HEK293 (cell line): ENCODE results near the gene CSHL1.
"Not testable (repeated sequence)": the region's sequence is repeated elsewhere in the genome, so short reads cannot be mapped to it uniquely, and the experiment has no call there.

Experiments used
- CTCF ChIA-PET: fragments of 350-600 bp; formaldehyde crosslinking; extraction: SDS; loops from one replicate; lab custom pipeline; 2021; ENCODE audit warnings: antibody characterized with exemption; lab: Yijun Ruan, JAX
- POLR2A ChIA-PET: fragments of 300-600 bp; formaldehyde crosslinking; extraction: SDS; loops from one replicate; lab custom pipeline; 2020; ENCODE audit warnings: antibody characterized with exemption, inconsistent platforms; lab: Yijun Ruan, JAX
- H3K27ac ChIP-seq: fragments of 200-500 bp; sonication (Bioruptor generic); 2 replicates; pipeline ENCODE4 v1.5.1; 2014; ENCODE audit warnings: low read depth, low read length, control low read depth, inconsistent platforms; ENCODE audit errors: extremely low read depth
- H3K36me3 ChIP-seq, 2 experiments: fragments of 200-500 bp in 1 of 2; sonication (Bioruptor generic) in 1 of 2; 1 replicate in 1 of 2; 2 replicates in 1 of 2; pipeline ENCODE4 v1.5.1; 2014 to 2017; ENCODE audit warnings: inconsistent platforms in 2 of 2, low read length in 2 of 2; ENCODE audit not compliant: control insufficient read depth in 2 of 2, insufficient read depth in 1 of 2
- H3K4me1 ChIP-seq: fragments of 200-500 bp; sonication (Bioruptor generic); 2 replicates; pipeline ENCODE4 v1.5.1; 2014; ENCODE audit warnings: mild to moderate bottlenecking, low read length, inconsistent platforms; ENCODE audit not compliant: control insufficient read depth, insufficient read depth
- H3K4me3 ChIP-seq: 2 replicates; pipeline ENCODE4 v1.5.1; 2011; ENCODE audit warnings: low read depth, mild to moderate bottlenecking, control low read depth, low read length, moderate library complexity
- H3K9me3 ChIP-seq: fragments of 200-500 bp; sonication (Bioruptor generic); 2 replicates; pipeline ENCODE4 v1.5.1; 2014; ENCODE audit warnings: low read depth, low read length, inconsistent platforms; ENCODE audit not compliant: control insufficient read depth, insufficient read depth
- EGR2 ChIP-seq: fragments of 450-650 bp; formaldehyde crosslinking; IDR thresholded peaks from 2 replicates; pipeline ENCODE4 v1.5.1; 2016; ENCODE audit warnings: low read depth, missing biosample characterization, missing genetic modification characterization
- ZFHX2 ChIP-seq: fragments of 450-650 bp; formaldehyde crosslinking; conservative IDR thresholded peaks from 2 replicates; pipeline ENCODE4 v1.5.1; 2016; ENCODE audit warnings: missing biosample characterization, missing genetic modification characterization
- ZNF2 ChIP-seq: fragments of 450-650 bp; formaldehyde crosslinking; IDR thresholded peaks from 2 replicates; pipeline ENCODE4 v1.5.1; 2016; ENCODE audit warnings: missing biosample characterization, missing genetic modification characterization
- ZNF654 ChIP-seq: fragments of 450-650 bp; formaldehyde crosslinking; IDR thresholded peaks from 2 replicates; pipeline ENCODE4 v1.5.1; 2016; ENCODE audit warnings: low read depth, missing biosample characterization, missing genetic modification characterization
- TF ChIP-seq, protein P1 (sequence below): fragments of 450-650 bp; formaldehyde crosslinking; IDR thresholded peaks from 2 replicates; pipeline ENCODE4 v1.5.1; 2016; ENCODE audit warnings: missing biosample characterization, missing genetic modification characterization
- TF ChIP-seq, protein P2 (sequence below): fragments of 450-650 bp; formaldehyde crosslinking; IDR thresholded peaks from 2 replicates; pipeline ENCODE4 v1.5.1; 2016; ENCODE audit warnings: missing biosample characterization, missing genetic modification characterization, borderline replicate concordance

CSHL1 gene

GRCh38 chr17:63889026-63889848 is 21.8 kb downstream of the CSHL1 start:
- ChIA-PET CTCF (interaction anchor here (0.7 to 2.6 kb wide), 12 partner anchors 9 to 394 kb away, joined by 3 to 16 read pairs (median 4); partner anchors contain the start of gene CSHL1), POLR2A (interaction anchor here (0.8 kb wide), 1 partner anchor 257 kb away, joined by 4 read pairs; no protein-coding TSS in a partner anchor)
- not testable (repeated sequence) for H3K27ac ChIP-seq, H3K4me1 ChIP-seq, H3K36me3 ChIP-seq, H3K9me3 ChIP-seq, H3K4me3 ChIP-seq
- 0 out of 2 replicates have a peak, but pooled peaks have one; percentile 34 for TF ChIP-seq ZNF2 (tag by site-specific recombination)
- peak; percentile 39 for TF ChIP-seq ZNF654 (tag by site-specific recombination)
- TF ChIP-seq, protein P1, sequence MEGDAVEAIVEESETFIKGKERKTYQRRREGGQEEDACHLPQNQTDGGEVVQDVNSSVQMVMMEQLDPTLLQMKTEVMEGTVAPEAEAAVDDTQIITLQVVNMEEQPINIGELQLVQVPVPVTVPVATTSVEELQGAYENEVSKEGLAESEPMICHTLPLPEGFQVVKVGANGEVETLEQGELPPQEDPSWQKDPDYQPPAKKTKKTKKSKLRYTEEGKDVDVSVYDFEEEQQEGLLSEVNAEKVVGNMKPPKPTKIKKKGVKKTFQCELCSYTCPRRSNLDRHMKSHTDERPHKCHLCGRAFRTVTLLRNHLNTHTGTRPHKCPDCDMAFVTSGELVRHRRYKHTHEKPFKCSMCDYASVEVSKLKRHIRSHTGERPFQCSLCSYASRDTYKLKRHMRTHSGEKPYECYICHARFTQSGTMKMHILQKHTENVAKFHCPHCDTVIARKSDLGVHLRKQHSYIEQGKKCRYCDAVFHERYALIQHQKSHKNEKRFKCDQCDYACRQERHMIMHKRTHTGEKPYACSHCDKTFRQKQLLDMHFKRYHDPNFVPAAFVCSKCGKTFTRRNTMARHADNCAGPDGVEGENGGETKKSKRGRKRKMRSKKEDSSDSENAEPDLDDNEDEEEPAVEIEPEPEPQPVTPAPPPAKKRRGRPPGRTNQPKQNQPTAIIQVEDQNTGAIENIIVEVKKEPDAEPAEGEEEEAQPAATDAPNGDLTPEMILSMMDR (tag by site-specific recombination) = peak; percentile 48; the same call in 1 of the 2 replicates

GRCh38 chr17:63885119-63885518 is 25.9 kb downstream of the CSHL1 start:
- CTCF ChIA-PET, H3K4me1 ChIP-seq, H3K27ac ChIP-seq, H3K4me3 ChIP-seq, POLR2A ChIA-PET, H3K36me3 ChIP-seq, H3K9me3 ChIP-seq: not testable (repeated sequence)

DNA sequence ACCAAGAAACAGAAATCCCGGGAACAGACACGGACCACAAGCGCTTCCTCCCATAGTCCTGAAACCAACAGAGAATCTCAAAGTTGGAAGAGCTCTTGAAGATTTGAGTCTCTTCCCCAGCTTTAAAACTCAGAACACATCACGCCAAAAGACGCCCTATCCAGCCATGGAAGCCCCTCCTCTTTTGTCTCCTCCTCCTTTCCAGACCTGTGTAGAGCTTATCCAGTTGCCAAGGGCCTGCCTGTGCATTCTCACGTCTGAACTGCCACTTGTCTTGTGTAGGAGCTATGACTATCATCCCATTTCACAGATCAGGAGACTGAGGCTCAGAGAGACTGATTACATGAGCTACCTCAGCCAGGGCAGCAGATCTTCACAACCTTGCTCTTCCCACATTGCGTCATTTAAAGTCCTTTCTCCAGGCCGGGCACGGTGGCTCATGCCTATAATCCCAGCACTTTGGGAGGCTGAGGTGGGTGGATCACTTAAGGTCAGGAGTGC is 28.4 kb downstream of the CSHL1 start:
- H3K27ac ChIP-seq, H3K4me3 ChIP-seq, H3K9me3 ChIP-seq, H3K36me3 ChIP-seq, H3K4me1 ChIP-seq: not testable (repeated sequence)
- CTCF ChIA-PET = interaction anchor here (0.6 to 2.9 kb wide), 8 partner anchors 13 to 64 kb away, joined by 3 to 10 read pairs (median 5); partner anchors contain the start of gene CSHL1
- POLR2A ChIA-PET = interaction anchor here (1.6 kb wide), 1 partner anchor 39 kb away, joined by 4 read pairs; no protein-coding TSS in a partner anchor

DNA sequence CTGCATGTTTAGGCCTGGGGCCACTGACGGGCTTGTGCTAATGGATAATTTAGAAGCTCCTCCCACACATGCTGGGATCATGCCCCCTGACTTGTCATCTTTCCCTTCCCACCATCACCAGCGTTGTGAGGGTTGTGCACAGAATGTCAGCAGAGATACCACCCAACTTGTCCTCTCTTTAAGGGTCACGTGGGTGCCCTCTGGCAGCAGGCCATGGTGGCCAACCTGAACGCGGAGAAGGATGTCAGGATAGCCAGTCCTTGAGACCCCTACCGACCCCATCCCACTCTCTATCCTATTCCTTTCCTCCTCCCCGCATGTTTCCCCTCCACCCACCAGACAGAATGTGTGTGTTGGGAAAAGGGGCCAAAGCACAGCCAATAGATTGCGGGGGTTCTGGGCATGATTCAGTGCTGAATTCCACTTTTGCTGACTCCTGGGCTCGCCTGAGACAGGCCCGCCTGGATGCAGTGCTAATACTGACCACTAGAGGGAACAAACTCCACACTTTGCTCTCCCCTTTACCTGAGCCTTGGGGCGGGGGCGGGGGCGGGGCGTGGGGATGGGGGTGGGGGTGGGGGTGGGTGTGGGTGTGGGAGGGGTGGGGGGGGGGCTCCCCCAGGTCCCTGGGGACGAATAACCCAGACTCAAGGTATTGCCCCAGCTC is 29.0 kb downstream of the CSHL1 start, which contains the start of gene GH2:
Gene GH2 (minus strand): TSS at position 10 of the 667 bp plus-strand sequence. CDS start 143 bp downstream, outside the sequence.
- Histone ChIP-seq H3K27ac (no peak within 1 kb of the TSS), H3K4me3 (no peak within 1 kb of the TSS), H3K4me1 (no peaks in the 10 kb centered on the region), H3K9me3 (no peaks in the 10 kb centered on the region), H3K36me3 (no peaks in the 10 kb centered on the region)
- ChIA-PET CTCF (interaction anchor here (0.7 to 2.9 kb wide), 6 partner anchors 12 to 33 kb away, joined by 3 to 10 read pairs (median 6); no protein-coding TSS in a partner anchor), POLR2A (no interaction called here)
- TF ChIP-seq EGR2 (tag by site-specific recombination) = 0 out of 2 replicates have a peak, but pooled peaks have one; percentile 25
- TF ChIP-seq, protein P2, sequence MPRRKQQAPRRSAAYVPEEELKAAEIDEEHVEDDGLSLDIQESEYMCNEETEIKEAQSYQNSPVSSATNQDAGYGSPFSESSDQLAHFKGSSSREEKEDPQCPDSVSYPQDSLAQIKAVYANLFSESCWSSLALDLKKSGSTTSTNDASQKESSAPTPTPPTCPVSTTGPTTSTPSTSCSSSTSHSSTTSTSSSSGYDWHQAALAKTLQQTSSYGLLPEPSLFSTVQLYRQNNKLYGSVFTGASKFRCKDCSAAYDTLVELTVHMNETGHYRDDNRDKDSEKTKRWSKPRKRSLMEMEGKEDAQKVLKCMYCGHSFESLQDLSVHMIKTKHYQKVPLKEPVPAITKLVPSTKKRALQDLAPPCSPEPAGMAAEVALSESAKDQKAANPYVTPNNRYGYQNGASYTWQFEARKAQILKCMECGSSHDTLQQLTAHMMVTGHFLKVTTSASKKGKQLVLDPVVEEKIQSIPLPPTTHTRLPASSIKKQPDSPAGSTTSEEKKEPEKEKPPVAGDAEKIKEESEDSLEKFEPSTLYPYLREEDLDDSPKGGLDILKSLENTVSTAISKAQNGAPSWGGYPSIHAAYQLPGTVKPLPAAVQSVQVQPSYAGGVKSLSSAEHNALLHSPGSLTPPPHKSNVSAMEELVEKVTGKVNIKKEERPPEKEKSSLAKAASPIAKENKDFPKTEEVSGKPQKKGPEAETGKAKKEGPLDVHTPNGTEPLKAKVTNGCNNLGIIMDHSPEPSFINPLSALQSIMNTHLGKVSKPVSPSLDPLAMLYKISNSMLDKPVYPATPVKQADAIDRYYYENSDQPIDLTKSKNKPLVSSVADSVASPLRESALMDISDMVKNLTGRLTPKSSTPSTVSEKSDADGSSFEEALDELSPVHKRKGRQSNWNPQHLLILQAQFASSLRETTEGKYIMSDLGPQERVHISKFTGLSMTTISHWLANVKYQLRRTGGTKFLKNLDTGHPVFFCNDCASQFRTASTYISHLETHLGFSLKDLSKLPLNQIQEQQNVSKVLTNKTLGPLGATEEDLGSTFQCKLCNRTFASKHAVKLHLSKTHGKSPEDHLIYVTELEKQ (tag by site-specific recombination) = no peak
- peak; percentile 30 for TF ChIP-seq ZFHX2

GRCh38 chr17:63881337-63881736 is 29.7 kb downstream of the CSHL1 start:
- H3K36me3 ChIP-seq, H3K9me3 ChIP-seq, H3K27ac ChIP-seq, H3K4me3 ChIP-seq, POLR2A ChIA-PET, H3K4me1 ChIP-seq: not testable (repeated sequence)
- CTCF ChIA-PET = interaction anchor here (0.9 to 2.9 kb wide), 5 partner anchors 9 to 33 kb away, joined by 3 to 10 read pairs (median 3); no protein-coding TSS in a partner anchor
